Endothelial cell (in vitro differentiated cells): ENCODE measurements around the gene CTXND1. TPM values are rescaled to one million over a fixed set of nuclear protein-coding genes. Genes with fewer than 3 reads are reported as not detected.

ENCODE experiments used
- DNase-seq: peaks from one replicate; pipeline ENCODE4 v3.0.0; 2021; ENCODE audit warnings: low spot score
- H3K27ac Mint-ChIP-seq: one replicate; pipeline ENCODE4 v1.8.0; 2021; ENCODE audit warnings: mixed read lengths, inconsistent platforms; ENCODE audit not compliant: unreplicated experiment
- H3K27me3 Mint-ChIP-seq: one replicate; pipeline ENCODE4 v1.8.0; 2021; ENCODE audit warnings: mild to moderate bottlenecking, moderate library complexity, mixed read lengths, inconsistent platforms; ENCODE audit not compliant: unreplicated experiment
- H3K36me3 Mint-ChIP-seq: one replicate; pipeline ENCODE4 v1.8.0; 2021; ENCODE audit warnings: mild to moderate bottlenecking, low read depth, mixed read lengths, inconsistent platforms; ENCODE audit not compliant: unreplicated experiment
- H3K4me1 Mint-ChIP-seq: one replicate; pipeline ENCODE4 v1.8.0; 2021; ENCODE audit warnings: mild to moderate bottlenecking, mixed read lengths, inconsistent platforms; ENCODE audit not compliant: unreplicated experiment
- H3K4me3 Mint-ChIP-seq: one replicate; pipeline ENCODE4 v1.8.0; 2021; ENCODE audit warnings: mild to moderate bottlenecking, mixed read lengths, inconsistent platforms; ENCODE audit not compliant: unreplicated experiment
- H3K9me3 Mint-ChIP-seq: one replicate; pipeline ENCODE4 v1.8.0; 2021; ENCODE audit warnings: mixed read lengths, inconsistent platforms; ENCODE audit not compliant: unreplicated experiment
- total RNA-seq: library from RNA; stranded (reverse); fragmentation: NEBNext Ultra II Directional; extraction: Animal tissue kit (Norgen Biotek cat#: 25700); gene quantifications from one replicate; pipeline ENCODE4 v1.2.1, GENCODE V29; 2021; ENCODE audit not compliant: unreplicated experiment
- TF ChIP-seq, protein P1 (sequence below): fragments of 200-600 bp; sonication (generic); IDR thresholded peaks from one replicate; pipeline ENCODE4 v1.5.0; 2021; ENCODE audit warnings: antibody characterized with exemption; ENCODE audit not compliant: unreplicated experiment

The CTXND1 gene
- total RNA-seq, 1 donor from 2014 or later, result 0.03 TPM

DNA sequence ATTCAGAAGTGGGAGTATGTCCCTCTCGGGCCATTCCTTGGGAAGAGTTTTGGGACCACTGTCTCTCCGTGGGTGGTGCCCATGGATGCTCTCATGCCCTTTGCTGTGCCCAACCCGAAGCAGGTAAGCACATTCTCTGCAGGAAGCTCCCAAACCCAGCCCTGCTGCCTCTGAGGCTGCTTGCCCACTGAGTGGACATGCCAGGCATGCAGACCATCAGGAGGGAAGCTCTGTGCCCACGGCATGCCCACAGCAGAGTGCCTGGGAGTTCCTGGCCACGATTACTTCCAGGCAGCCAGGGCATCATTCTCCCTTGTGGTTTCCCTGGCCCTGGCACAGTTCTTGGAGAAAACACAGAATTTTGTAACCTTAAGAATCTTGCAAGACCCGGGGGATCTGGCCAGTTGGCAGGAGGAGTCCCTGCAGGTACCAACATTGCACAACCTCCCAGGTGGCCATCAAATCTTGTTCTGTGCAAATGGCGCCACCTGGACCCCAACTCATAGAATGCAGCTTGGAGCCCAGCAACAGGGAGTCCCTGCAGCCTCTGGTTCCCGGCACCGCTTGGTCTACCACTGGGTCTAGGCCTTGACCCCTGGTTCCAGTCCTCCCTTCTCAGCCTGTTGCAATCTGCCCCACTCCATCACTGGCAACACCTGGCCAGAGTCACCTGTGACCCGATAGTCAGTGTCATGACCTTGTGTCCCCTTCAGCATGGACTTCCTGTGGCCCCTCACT lies 78.8 kb downstream of the CTXND1 start:
- no peak overlapping the region for H3K27ac Mint-ChIP-seq
- peak; percentile 77 for DNase-seq
- TF ChIP-seq, protein P1, sequence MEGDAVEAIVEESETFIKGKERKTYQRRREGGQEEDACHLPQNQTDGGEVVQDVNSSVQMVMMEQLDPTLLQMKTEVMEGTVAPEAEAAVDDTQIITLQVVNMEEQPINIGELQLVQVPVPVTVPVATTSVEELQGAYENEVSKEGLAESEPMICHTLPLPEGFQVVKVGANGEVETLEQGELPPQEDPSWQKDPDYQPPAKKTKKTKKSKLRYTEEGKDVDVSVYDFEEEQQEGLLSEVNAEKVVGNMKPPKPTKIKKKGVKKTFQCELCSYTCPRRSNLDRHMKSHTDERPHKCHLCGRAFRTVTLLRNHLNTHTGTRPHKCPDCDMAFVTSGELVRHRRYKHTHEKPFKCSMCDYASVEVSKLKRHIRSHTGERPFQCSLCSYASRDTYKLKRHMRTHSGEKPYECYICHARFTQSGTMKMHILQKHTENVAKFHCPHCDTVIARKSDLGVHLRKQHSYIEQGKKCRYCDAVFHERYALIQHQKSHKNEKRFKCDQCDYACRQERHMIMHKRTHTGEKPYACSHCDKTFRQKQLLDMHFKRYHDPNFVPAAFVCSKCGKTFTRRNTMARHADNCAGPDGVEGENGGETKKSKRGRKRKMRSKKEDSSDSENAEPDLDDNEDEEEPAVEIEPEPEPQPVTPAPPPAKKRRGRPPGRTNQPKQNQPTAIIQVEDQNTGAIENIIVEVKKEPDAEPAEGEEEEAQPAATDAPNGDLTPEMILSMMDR, result peak; percentile 77
- H3K4me3 Mint-ChIP-seq, result peak overlapping the region; percentile 7
- no peaks in the 10 kb centered on the region for H3K4me1 Mint-ChIP-seq
- H3K36me3 Mint-ChIP-seq, result peaks cover 9% of the 10 kb centered on the region
- H3K27me3 Mint-ChIP-seq, result peaks cover 7% of the 10 kb centered on the region
- no peaks in the 10 kb centered on the region for H3K9me3 Mint-ChIP-seq

DNA sequence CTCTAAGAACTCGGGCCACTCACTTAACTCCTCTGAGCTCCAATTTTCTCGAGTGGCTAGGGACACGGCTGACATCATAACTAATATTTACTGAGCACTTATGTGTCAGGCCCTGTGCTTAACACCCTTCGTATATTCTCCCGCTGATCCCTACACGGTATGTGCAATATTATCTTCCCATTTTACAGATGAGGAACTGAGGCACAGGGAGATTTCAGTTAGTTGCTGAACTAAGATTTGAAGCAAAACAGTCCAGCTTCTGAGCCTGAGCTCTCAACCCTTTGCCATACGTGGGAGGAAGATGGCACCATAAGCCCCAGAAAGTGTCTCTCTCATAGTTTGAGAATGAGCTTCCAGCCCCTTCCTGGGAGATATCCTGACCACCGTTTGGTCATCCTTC lies 79.6 kb downstream of the CTXND1 start:
- Mint-ChIP-seq H3K27ac (no peak overlapping the region), H3K9me3 (no peaks in the 10 kb centered on the region), H3K27me3 (peaks cover 3% of the 10 kb centered on the region), H3K4me3 (no peak overlapping the region), H3K4me1 (no peaks in the 10 kb centered on the region), H3K36me3 (peaks cover 9% of the 10 kb centered on the region)
- TF ChIP-seq, protein P1, result no peak
- no peak for DNase-seq

DNA sequence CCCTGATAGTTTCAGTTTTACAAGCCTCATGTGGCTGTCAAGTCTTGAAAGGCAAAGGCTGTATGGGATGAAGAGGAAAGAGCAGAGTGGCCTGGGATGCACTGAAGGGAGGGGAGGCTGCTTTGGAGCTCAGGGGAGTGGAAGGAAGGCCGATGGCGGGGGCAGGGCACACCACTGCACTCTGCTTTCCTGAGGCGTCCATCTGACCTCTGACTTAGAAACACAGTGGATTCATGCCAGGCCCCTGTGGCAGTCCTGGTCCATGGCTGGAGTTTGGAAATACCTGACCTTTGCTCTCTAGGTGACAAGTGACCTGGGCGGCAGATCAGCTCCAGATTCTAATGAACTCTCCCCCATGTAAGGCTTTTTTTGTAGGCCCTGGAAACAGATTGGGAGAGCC lies 80.2 kb downstream of the CTXND1 start:
- Mint-ChIP-seq H3K4me1 (peaks cover 4% of the 10 kb centered on the region), H3K27ac (no peak overlapping the region), H3K36me3 (peaks cover 9% of the 10 kb centered on the region), H3K4me3 (no peak overlapping the region), H3K9me3 (no peaks in the 10 kb centered on the region), H3K27me3 (peaks cover 3% of the 10 kb centered on the region)
- no peak for DNase-seq
- TF ChIP-seq, protein P1, result no peak

DNA sequence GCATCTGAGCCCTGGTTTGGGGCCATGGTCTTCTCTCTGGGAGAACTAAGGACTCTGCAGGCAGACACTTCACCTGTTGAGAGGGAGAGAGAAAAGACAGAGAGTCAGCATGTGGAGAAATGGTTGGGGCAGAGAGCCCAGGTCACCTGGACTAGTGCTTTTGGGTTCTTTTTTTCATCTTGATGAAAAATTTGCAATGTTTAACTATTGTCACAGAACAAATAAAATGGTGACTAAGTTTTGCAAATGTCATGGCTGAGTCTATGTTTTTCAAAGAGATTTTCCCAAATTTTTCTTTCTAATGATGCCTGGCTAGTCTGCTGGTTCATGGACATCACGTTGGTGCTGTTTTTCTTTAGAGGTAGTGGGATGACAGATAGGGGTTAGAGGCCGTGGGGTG lies 81.4 kb downstream of the CTXND1 start:
- Mint-ChIP-seq H3K9me3 (no peaks in the 10 kb centered on the region), H3K4me1 (peaks cover 4% of the 10 kb centered on the region), H3K36me3 (peaks cover 9% of the 10 kb centered on the region), H3K27me3 (peaks cover 2% of the 10 kb centered on the region), H3K4me3 (no peak overlapping the region), H3K27ac (no peak overlapping the region)
- TF ChIP-seq, protein P1, result no peak
- DNase-seq, result no peak

DNA sequence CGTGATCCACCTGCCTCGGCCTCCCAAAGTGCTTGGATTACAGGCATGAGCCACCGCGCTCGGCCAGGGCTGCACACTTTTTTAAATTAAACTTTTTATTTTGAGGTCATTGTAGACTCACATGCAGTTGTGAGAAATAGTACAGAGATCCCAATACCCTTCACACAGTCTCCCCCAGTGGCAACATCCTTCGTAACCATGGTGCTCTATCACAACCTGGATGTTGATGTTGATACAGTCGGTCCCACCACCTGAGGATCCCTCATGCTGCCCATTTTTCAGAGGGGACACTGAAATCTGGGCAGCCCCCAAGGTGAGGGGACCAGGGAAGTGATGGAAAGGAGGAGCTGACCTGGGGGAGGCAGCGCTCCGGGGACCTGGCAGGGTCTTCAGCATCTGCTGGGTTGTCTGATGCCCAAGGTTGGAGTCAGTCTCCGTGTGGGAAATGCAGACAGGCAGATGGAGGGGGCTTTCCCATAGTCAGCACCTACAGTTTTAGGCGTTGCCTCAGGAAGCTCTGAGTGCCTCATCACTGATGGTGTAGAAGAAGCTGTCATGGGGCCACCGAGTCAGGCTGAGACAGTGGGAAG lies 82.2 kb downstream of the CTXND1 start:
- Mint-ChIP-seq H3K27ac (no peak overlapping the region), H3K9me3 (no peaks in the 10 kb centered on the region), H3K27me3 (peaks cover 2% of the 10 kb centered on the region), H3K4me1 (peaks cover 4% of the 10 kb centered on the region), H3K4me3 (no peak overlapping the region), H3K36me3 (peaks cover 9% of the 10 kb centered on the region)
- TF ChIP-seq, protein P1, result no peak
- no peak for DNase-seq
